ENCODE measurements around the gene ATP8A2. TPM values are rescaled to one million over a fixed set of nuclear protein-coding genes. Genes with fewer than 3 reads are reported as not detected.

The ATP8A2 gene
- total and polyA plus RNA-seq, 2 of the 8 experiments (the other 6 are each of a cell fraction or from before 2014, with no cell fraction given) = 2.4 to 8.3 TPM

DNA sequence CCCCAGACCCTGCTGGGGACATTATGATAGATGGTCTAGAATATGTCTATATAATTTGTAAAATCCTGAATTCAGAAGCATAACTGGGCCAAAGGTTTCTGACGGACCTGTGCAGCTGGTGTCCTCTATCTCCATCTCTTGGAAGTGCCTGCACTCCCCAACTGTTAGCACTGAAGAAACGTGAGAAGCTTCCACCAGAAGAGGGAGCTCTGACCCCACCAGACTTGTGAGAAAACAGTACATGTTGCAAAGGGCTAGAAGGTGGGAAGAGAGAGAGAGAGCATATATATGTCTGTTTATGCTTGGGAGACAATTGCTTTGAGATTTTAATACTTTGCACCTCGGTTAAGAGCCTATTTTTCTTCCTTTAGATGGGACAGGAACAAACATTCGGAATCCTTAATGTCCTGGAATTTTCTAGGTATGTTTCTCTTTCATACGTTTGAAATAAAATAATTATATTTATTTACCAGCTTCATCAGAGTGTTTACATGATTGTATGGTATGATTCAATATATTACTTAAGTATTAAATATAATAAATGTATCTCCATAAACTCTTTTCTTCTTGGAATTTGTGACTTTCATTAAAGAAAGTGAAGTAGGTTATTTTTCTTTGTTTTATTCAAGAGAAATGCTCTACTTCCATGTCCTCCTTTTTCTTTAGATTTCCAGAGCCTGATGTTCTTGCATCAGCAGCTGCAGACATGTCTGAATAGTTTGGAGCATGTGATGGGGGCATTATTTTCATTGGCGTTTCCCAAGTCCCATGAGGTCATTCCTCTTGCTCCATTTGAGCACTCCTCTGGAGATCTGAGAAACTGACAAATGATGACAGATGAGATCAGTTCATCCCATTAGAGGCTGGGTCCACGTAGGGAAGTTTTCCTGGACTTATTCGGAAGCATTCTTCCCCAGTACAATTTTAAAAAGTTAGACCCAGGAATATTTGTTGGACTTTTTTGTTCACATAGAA, 202.9 kb downstream of the ATP8A2 start:
- no peak overlapping the region for H3K9ac ChIP-seq (replicated peaks in 1 of 4; ENCODE audit: extremely low read depth in 1 of 4, low read depth in 3 of 4, low read length in 3 of 4)
- H3K23ac ChIP-seq (ENCODE audit: insufficient read length) = no peak overlapping the region
- no peaks in the 10 kb centered on the region for H4K20me1 ChIP-seq (replicated peaks in 1 of 2; ENCODE audit: control insufficient read depth in 1 of 2, insufficient read depth in 2 of 2, low read length in 2 of 2)
- FAIRE-seq (peak; percentile 82), DNase-seq (ENCODE audit: low read depth in 1 of 2, low spot score in 2 of 2) (peak; percentile 80 to 89)
- POLR2A ChIA-PET (ENCODE audit: partially characterized antibody) = interaction anchor here (0.6 kb wide), 1 partner anchor 34 kb away, joined by 3 read pairs; no protein-coding TSS in a partner anchor
- H3K4me3 ChIP-seq (ENCODE audit: extremely low read depth in 1 of 4, insufficient read depth in 2 of 4, low read depth in 3 of 4, low read length in 4 of 4) = no peak overlapping the region
- H2BK12ac ChIP-seq (ENCODE audit: low read depth, low read length) = no peak overlapping the region
- H3K23me2 ChIP-seq (ENCODE audit: low read depth, low read length) = no peaks in the 10 kb centered on the region
- H3K4me1 ChIP-seq (replicated peaks in 1 of 4; ENCODE audit: control insufficient read depth in 3 of 4, insufficient read depth in 4 of 4, low read length in 3 of 4) = no peaks in the 10 kb centered on the region; a peak in 1 of 7 replicates
- no peak overlapping the region for H2BK20ac ChIP-seq (ENCODE audit: low read length)
- no peak overlapping the region for H2BK5ac ChIP-seq (ENCODE audit: low read depth, low read length)
- H3K36me3 ChIP-seq (ENCODE audit: control insufficient read depth in 2 of 4, insufficient read depth in 4 of 4, low read length in 3 of 4) = no peaks in the 10 kb centered on the region
- H2BK120ac ChIP-seq (replicated peaks; ENCODE audit: low read depth, low read length) = no peak overlapping the region
- no peaks in the 10 kb centered on the region for H3K79me1 ChIP-seq (ENCODE audit: low read depth, low read length)
- 51% methylated on average over 8 of the region's 8 CpGs; no CpG with 5 or more reads in 1 of the 2 experiments for WGBS, 2 experiments (ENCODE audit: extremely low coverage in 1 of 2, insufficient coverage in 1 of 2, insufficient read length in 1 of 2, insufficient replicate concordance in 2 of 2, low coverage in 1 of 2, low lambda C conversion rate in 2 of 2, missing lambda C conversion rate in 1 of 2)
- no peak overlapping the region for H3K18ac ChIP-seq (ENCODE audit: extremely low read depth, low read length)
- no peak overlapping the region for H3K56ac ChIP-seq (replicated peaks; ENCODE audit: insufficient read length, low read depth, low read length)
- no peaks in the 10 kb centered on the region for H3K9me3 ChIP-seq (ENCODE audit: insufficient read depth in 2 of 2, low read depth in 1 of 2, low read length in 1 of 2)
- H3K79me2 ChIP-seq (ENCODE audit: control insufficient read depth in 1 of 2, insufficient read depth in 2 of 2, low read length in 2 of 2) = no peaks in the 10 kb centered on the region
- H2AFZ ChIP-seq (ENCODE audit: low read length) = no peak overlapping the region
- no peak overlapping the region for H4K91ac ChIP-seq (replicated peaks; ENCODE audit: insufficient read length, low read length)
- H4K5ac ChIP-seq (ENCODE audit: insufficient read length, low read depth, low read length) = no peak overlapping the region
- H3K14ac ChIP-seq (ENCODE audit: insufficient read length) = no peak overlapping the region
- CTCF ChIA-PET (ENCODE audit: partially characterized antibody) = interaction anchor here (0.7 to 2.3 kb wide), 34 partner anchors 9 to 543 kb away, joined by 3 to 29 read pairs (median 4); no protein-coding TSS in a partner anchor
- no peak overlapping the region for H2BK15ac ChIP-seq (ENCODE audit: low read length)
- no peaks in the 10 kb centered on the region for H3K27me3 ChIP-seq (replicated peaks in 1 of 4; ENCODE audit: control insufficient read depth in 3 of 4, extremely low read depth in 1 of 4, insufficient read depth in 3 of 4, low read length in 3 of 4)
- H2AK5ac ChIP-seq (ENCODE audit: low read depth, low read length) = no peak overlapping the region
- no peak overlapping the region for H3K4ac ChIP-seq (replicated peaks; ENCODE audit: insufficient read length, low read depth, low read length)
- H3K4me2 ChIP-seq (ENCODE audit: insufficient read depth in 1 of 2, low read depth in 2 of 2, low read length in 2 of 2) = no peak overlapping the region
- H3K27ac ChIP-seq (ENCODE audit: low read depth, low read length) = no peak overlapping the region
- H4K8ac ChIP-seq (ENCODE audit: extremely low read depth, insufficient read depth, low read length) = no peak overlapping the region
- no peak for TF ChIP-seq EP300 (IDR thresholded peaks at IDR 0.05; ENCODE audit: borderline replicate concordance in 1 of 2, low read depth in 2 of 2, low read length in 2 of 2)
- TF ChIP-seq, protein P1, sequence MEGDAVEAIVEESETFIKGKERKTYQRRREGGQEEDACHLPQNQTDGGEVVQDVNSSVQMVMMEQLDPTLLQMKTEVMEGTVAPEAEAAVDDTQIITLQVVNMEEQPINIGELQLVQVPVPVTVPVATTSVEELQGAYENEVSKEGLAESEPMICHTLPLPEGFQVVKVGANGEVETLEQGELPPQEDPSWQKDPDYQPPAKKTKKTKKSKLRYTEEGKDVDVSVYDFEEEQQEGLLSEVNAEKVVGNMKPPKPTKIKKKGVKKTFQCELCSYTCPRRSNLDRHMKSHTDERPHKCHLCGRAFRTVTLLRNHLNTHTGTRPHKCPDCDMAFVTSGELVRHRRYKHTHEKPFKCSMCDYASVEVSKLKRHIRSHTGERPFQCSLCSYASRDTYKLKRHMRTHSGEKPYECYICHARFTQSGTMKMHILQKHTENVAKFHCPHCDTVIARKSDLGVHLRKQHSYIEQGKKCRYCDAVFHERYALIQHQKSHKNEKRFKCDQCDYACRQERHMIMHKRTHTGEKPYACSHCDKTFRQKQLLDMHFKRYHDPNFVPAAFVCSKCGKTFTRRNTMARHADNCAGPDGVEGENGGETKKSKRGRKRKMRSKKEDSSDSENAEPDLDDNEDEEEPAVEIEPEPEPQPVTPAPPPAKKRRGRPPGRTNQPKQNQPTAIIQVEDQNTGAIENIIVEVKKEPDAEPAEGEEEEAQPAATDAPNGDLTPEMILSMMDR (IDR thresholded peaks at IDR 0.05; ENCODE audit: control extremely low read depth in 1 of 3, insufficient read depth in 1 of 3, low read depth in 1 of 3, low read length in 3 of 3) = peak; percentile 52 to 96 (median 92)
- TF ChIP-seq RAD21 (IDR thresholded peaks at IDR 0.05 in 1 of 2, conservative IDR thresholded peaks at IDR 0.05 in 1 of 2; ENCODE audit: low read depth in 2 of 2, low read length in 2 of 2) = peak; percentile 99 to 100
- TF ChIP-seq SUZ12 (IDR thresholded peaks at IDR 0.05; ENCODE audit: low read length) = no peak
- no peak for TF ChIP-seq CTBP2 (IDR thresholded peaks at IDR 0.05; ENCODE audit: borderline replicate concordance, insufficient read depth, insufficient read length, low read length)
- no peak for TF ChIP-seq TEAD4 (IDR thresholded peaks at IDR 0.05; ENCODE audit: low read depth, low read length)
- TF ChIP-seq SAP30 (IDR thresholded peaks at IDR 0.05; ENCODE audit: insufficient read depth, insufficient replicate concordance, low read length) = no peak

All from H1 (cell line).